OCI-LY3 (cell line): ENCODE data around the gene ZNF527.
"Not testable (repeated sequence)": the region's sequence is repeated elsewhere in the genome, so short reads cannot be mapped to it uniquely, and the experiment has no call there.

Experiments used
- EZH2phosphoT487 ChIP-seq: fragments of 200-600 bp; shearing (Covaris generic); IDR thresholded peaks from 2 replicates; pipeline ENCODE4 v1.6.1; 2018; ENCODE audit warnings: antibody characterized with exemption, mixed run types, low read depth
- TF ChIP-seq, protein P1 (sequence below): fragments of 200-600, 300-600 bp; sonication (generic); IDR thresholded peaks from 2 replicates; pipeline ENCODE4 v1.5.1; 2014; ENCODE audit warnings: antibody characterized with exemption, low read length, low read depth

- TF ChIP-seq EZH2phosphoT487 = not testable (repeated sequence)
- TF ChIP-seq, protein P1, sequence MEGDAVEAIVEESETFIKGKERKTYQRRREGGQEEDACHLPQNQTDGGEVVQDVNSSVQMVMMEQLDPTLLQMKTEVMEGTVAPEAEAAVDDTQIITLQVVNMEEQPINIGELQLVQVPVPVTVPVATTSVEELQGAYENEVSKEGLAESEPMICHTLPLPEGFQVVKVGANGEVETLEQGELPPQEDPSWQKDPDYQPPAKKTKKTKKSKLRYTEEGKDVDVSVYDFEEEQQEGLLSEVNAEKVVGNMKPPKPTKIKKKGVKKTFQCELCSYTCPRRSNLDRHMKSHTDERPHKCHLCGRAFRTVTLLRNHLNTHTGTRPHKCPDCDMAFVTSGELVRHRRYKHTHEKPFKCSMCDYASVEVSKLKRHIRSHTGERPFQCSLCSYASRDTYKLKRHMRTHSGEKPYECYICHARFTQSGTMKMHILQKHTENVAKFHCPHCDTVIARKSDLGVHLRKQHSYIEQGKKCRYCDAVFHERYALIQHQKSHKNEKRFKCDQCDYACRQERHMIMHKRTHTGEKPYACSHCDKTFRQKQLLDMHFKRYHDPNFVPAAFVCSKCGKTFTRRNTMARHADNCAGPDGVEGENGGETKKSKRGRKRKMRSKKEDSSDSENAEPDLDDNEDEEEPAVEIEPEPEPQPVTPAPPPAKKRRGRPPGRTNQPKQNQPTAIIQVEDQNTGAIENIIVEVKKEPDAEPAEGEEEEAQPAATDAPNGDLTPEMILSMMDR = not testable (repeated sequence)
Observed at GRCh38 chr19:37391399-37391798, 20.5 kb downstream of the ZNF527 start.
